Measurements from ENCODE around the gene C20orf204.
A peak's percentile ranks its signal among the peaks of the same experiment; 100 is the strongest.

C20orf204 gene

GRCh38 chr20:64040231-64041039 lies 4.5 kb downstream of the C20orf204 start:
- TF ChIP-seq CTCF (conservative IDR thresholded peaks at IDR 0.05): no peak
- no peak for TF ChIP-seq ZFX (IDR thresholded peaks at IDR 0.05)
- no peak overlapping the region for H3K27ac ChIP-seq

GRCh38 chr20:64041040-64041780 lies 5.2 kb downstream of the C20orf204 start:
- H3K27ac ChIP-seq: no peak overlapping the region
- TF ChIP-seq ZFX (IDR thresholded peaks at IDR 0.05) (no peak), CTCF (conservative IDR thresholded peaks at IDR 0.05) (no peak)

DNA sequence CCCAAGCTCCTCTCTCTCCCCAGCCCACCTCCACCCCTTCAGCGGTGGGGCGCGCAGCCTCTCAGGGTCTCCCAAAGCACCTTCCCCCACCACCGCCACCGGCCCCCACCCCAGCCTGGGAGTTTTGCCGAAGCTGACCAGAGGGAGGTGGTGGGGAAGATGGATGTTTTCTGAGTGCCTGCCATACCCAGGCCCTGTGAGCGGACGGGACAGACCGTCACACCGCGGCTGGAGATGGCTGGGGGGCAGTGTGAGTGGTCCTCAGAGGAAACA lies 5.7 kb downstream of the C20orf204 start:
- H3K27ac ChIP-seq: no peak overlapping the region
- TF ChIP-seq CTCF (conservative IDR thresholded peaks at IDR 0.05) (no peak), ZFX (IDR thresholded peaks at IDR 0.05) (no peak)

DNA sequence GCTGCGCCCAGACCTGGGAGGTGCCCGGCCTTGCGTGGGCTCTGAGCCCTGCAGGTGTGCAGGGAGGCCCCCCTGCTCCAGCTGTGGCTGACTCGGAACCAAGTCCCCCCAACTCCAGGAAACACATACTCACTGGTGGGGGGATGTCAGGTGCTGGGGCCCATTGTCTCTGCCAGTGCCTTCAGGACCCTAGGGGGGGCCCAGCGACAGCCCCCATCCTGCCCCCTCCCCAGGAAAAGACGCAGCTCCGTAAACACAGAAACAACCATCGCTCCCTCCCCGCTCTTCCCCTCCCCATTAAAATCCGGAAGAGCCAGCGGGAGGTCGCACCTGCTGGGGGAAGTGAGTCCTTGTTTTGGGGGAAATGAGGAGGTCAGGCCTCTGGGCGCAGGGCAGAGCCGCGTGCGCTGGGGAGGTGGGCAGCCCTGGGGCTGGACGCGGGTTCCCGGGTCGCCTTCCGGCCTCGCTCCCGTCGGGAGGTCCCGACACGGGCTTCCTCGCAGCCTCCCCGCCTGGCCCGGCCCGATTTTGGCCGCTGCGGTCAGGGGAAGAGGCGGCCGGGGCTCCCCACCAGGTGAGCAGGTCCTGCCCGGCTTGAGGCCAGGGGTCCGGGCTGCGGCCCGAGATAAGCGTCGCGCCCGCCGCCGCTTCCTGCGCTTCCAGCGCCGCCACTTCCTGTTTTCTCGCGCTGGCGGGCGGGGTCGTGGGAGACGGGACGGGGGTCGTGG lies 6.2 kb downstream of the C20orf204 start:
- no peak overlapping the region for H3K27ac ChIP-seq
- TF ChIP-seq ZFX (IDR thresholded peaks at IDR 0.05) (no peak), CTCF (conservative IDR thresholded peaks at IDR 0.05) (no peak)

GRCh38 chr20:64043768-64044167 lies 7.8 kb downstream of the C20orf204 start:
- no peak overlapping the region for H3K27ac ChIP-seq
- TF ChIP-seq ZFX (IDR thresholded peaks at IDR 0.05): no peak
- TF ChIP-seq CTCF (conservative IDR thresholded peaks at IDR 0.05): no peak

GRCh38 chr20:64044484-64045247 lies 8.7 kb downstream of the C20orf204 start:
- TF ChIP-seq CTCF (conservative IDR thresholded peaks at IDR 0.05) (no peak), ZFX (IDR thresholded peaks at IDR 0.05) (no peak)
- H3K27ac ChIP-seq: peak overlapping the region; percentile 31

Measured in C4-2B (cell line).